Measurements from ENCODE around the gene MUS81. TPM values are rescaled to one million over a fixed set of nuclear protein-coding genes. Genes with fewer than 3 reads are reported as not detected.

Gene MUS81
- polyA plus RNA-seq, 2 of the 4 experiments (the other 2 are of a cell fraction) = 27.8 to 33.4 TPM

DNA sequence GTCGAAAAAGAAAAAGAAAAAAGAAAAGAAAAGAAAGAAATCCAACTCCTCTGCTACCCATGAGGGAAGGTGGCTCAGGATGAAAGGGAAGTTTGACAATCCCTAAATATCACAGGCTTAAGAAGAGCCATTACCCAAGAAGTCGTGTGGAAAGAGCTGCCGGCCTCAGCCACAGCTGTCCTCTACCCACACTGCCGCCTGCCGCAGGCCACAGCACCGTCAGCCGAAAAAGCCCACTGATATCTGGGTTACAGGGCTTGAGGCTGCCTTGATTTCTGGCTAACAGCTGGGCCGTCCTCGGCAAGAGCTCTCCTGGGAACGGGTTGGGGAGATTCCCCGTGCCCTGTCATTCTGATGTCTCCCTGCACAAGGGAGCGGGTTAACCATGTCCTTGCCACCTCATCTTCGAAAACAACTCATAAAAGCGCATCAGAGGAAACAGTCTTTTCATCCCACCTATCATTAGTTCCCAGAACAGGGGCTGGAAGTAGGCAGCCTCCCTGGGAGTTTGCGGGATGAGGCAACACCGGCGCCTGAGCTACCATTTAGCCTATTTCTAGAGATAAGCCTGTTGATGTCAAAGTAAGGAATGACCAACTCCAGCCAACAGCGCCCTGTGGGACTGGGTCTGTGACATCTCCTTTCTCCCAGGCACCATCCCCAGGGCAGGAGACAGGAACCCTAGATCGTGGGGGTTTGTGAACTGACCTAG lies 48.3 kb upstream of the MUS81 start:
- Histone ChIP-seq H3K27ac (no peak overlapping the region), H3K4me2 (no peak overlapping the region), H3K4me3 (no peak overlapping the region), H3K4me1 (peaks cover 1% of the 10 kb centered on the region; the same call in 1 of the 3 replicates), H3K9me3 (no peaks in the 10 kb centered on the region)
- ATAC-seq (no peak), DNase-seq (ENCODE audit: low read depth in 1 of 2, low spot score in 1 of 2) (no peak), FAIRE-seq (no peak)
- no peak for TF ChIP-seq ZC3H11A (IDR thresholded peaks at IDR 0.05)
- TF ChIP-seq CHD2 (IDR thresholded peaks at IDR 0.05; ENCODE audit: low read length, partially characterized antibody) = no peak
- TF ChIP-seq NR3C1 (IDR thresholded peaks at IDR 0.05) = no peak
- TF ChIP-seq MAFK (IDR thresholded peaks at IDR 0.05; ENCODE audit: partially characterized antibody) = no peak
- no peak for TF ChIP-seq JUN (IDR thresholded peaks at IDR 0.05)
- TF ChIP-seq RCOR1 (IDR thresholded peaks at IDR 0.05; ENCODE audit: low read depth, low read length) = no peak
- no peak for TF ChIP-seq ZNF302 (CRISPR knock-in tag; IDR thresholded peaks at IDR 0.05)
- TF ChIP-seq HDAC2 (IDR thresholded peaks at IDR 0.05) = no peak
- TF ChIP-seq, protein P1, sequence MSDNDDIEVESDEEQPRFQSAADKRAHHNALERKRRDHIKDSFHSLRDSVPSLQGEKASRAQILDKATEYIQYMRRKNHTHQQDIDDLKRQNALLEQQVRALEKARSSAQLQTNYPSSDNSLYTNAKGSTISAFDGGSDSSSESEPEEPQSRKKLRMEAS (IDR thresholded peaks at IDR 0.05) = no peak
- no peak for TF ChIP-seq FOSL2 (IDR thresholded peaks at IDR 0.05)
- TF ChIP-seq FOSL2 (CRISPR knock-in tag; IDR thresholded peaks at IDR 0.05) = no peak
- no peak for TF ChIP-seq FOXS1 (CRISPR knock-in tag; IDR thresholded peaks at IDR 0.05)
- TF ChIP-seq HOXA7 (CRISPR knock-in tag; IDR thresholded peaks at IDR 0.05) = no peak
- TF ChIP-seq, protein P2, sequence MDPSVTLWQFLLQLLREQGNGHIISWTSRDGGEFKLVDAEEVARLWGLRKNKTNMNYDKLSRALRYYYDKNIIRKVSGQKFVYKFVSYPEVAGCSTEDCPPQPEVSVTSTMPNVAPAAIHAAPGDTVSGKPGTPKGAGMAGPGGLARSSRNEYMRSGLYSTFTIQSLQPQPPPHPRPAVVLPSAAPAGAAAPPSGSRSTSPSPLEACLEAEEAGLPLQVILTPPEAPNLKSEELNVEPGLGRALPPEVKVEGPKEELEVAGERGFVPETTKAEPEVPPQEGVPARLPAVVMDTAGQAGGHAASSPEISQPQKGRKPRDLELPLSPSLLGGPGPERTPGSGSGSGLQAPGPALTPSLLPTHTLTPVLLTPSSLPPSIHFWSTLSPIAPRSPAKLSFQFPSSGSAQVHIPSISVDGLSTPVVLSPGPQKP (IDR thresholded peaks at IDR 0.05; ENCODE audit: low read depth, low read length) = no peak
- no peak for TF ChIP-seq MAZ (IDR thresholded peaks at IDR 0.05; ENCODE audit: borderline replicate concordance, low read depth, low read length)
- ChIA-PET POLR2A (interaction anchor here (0.5 kb wide), 1 partner anchor 76 kb away, joined by 4 read pairs; the partner anchor contains the start of gene FIBP), CTCF (interaction anchor here (0.7 to 14.1 kb wide), 5 partner anchors 27 to 101 kb away, joined by 3 to 222 read pairs (median 3); partner anchors contain the start of genes AP5B1 and KAT5)
- WGBS (ENCODE audit: missing lambda C conversion rate) = 71% methylated on average over 19 of the region's 19 CpGs

DNA sequence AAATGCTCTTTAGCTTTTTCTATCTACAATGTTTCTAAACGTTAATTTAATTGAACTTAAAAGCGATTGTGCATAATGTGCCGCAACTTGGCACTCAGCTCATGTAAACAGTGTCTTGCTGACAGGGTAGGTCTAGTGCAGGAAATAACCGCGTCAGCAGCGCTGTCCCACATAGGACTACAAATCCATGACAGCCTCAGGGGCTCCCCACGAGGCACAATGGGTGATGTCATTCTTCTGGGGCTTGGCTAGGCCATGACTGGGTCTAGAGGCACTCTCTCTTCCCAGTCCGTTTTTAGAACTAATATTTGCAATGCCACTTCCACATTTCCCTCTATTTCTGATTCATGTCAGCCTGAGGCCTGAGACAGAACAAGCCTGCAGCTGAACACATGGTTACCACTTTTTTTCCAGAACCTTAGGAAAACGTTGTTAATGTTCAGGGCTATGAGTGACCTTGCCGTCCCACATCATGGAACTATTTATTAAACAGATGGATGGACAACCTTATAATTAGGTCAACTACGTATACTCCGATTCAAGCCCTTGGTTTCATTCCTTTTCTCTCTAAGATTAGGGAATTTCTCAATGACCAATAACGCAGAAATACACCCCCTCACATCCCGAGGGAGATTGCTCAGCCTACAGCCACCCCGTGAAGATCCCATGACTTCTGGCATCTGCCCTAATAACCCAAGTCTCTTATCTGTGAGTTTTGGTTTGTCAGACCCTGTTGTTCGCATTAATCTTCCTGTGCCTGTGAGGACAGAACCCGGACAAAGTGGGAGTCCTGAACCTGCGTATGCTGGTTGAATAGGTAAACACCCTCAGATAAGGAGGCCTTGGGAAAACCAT lies 45.9 kb upstream of the MUS81 start:
- no peak overlapping the region for H3K27ac ChIP-seq
- DNase-seq (ENCODE audit: low read depth in 1 of 2, low spot score in 1 of 2) = no peak
- no peaks in the 10 kb centered on the region for H3K9me3 ChIP-seq
- ChIA-PET POLR2A (no interaction called here), CTCF (interaction anchor here (9.9 to 14.1 kb wide), 2 partner anchors 36 to 104 kb away, joined by 132 to 222 read pairs; partner anchors contain the start of genes AP5B1 and KAT5)
- no peak for TF ChIP-seq TP53 (CRISPR knock-in tag; IDR thresholded peaks at IDR 0.05)
- no peak for TF ChIP-seq FOSL2 (IDR thresholded peaks at IDR 0.05)
- no peak for TF ChIP-seq FOSL2 (CRISPR knock-in tag; IDR thresholded peaks at IDR 0.05)
- no peak for TF ChIP-seq JUNB (IDR thresholded peaks at IDR 0.05)
- no peak for TF ChIP-seq NFE2L2 (conservative IDR thresholded peaks at IDR 0.05; ENCODE audit: low read length)
- H3K4me1 ChIP-seq = peaks cover 6% of the 10 kb centered on the region; the same call in 1 of the 3 replicates
- no peak for ATAC-seq
- no peak for FAIRE-seq
- no peak overlapping the region for H3K4me3 ChIP-seq
- no peak overlapping the region for H3K4me2 ChIP-seq
- WGBS (ENCODE audit: missing lambda C conversion rate) = 74% methylated on average over 18 of the region's 18 CpGs

DNA sequence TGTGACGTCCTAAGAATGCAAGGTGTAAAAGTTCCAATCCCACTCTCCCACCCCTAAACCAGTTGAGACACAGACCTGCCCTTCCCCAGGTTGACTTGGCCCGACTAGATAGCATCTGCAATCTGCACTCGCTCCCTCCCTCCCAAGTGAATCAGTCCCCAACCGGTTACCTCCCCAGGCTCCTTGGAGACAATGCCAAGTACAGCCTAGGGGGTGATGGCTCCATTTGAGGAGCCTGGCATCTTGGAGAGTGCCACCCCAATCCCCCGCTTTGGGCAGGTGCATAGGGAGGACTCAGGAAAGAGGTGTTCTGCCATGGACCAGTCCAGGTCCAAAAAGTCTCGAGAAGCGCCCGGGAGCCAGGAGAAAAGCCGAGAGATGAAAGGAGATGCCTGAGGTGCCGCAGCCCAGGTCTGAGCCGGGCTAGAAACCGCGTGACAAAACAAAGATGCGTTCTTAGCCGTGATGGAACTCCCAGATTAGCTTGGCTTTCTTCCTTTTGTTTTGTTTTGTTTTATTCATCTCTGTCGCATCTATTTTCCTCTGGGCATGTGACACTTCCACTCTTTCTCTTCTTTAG lies 45.2 kb upstream of the MUS81 start:
- H3K9me3 ChIP-seq = no peaks in the 10 kb centered on the region
- TF ChIP-seq FOSL2 (IDR thresholded peaks at IDR 0.05) (no peak), FOSL2 (CRISPR knock-in tag; IDR thresholded peaks at IDR 0.05) (no peak), TP53 (CRISPR knock-in tag; IDR thresholded peaks at IDR 0.05) (no peak), RFX5 (IDR thresholded peaks at IDR 0.05) (no peak), EHF (CRISPR knock-in tag; IDR thresholded peaks at IDR 0.05) (no peak), SREBF2 (IDR thresholded peaks at IDR 0.05) (no peak), BHLHE40 (IDR thresholded peaks at IDR 0.05; ENCODE audit: low read depth, low read length) (no peak)
- TF ChIP-seq, protein P3, sequence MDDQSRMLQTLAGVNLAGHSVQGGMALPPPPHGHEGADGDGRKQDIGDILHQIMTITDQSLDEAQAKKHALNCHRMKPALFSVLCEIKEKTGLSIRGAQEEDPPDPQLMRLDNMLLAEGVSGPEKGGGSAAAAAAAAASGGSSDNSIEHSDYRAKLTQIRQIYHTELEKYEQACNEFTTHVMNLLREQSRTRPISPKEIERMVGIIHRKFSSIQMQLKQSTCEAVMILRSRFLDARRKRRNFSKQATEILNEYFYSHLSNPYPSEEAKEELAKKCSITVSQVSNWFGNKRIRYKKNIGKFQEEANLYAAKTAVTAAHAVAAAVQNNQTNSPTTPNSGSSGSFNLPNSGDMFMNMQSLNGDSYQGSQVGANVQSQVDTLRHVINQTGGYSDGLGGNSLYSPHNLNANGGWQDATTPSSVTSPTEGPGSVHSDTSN (IDR thresholded peaks at IDR 0.05) = no peak
- TF ChIP-seq, protein P4, sequence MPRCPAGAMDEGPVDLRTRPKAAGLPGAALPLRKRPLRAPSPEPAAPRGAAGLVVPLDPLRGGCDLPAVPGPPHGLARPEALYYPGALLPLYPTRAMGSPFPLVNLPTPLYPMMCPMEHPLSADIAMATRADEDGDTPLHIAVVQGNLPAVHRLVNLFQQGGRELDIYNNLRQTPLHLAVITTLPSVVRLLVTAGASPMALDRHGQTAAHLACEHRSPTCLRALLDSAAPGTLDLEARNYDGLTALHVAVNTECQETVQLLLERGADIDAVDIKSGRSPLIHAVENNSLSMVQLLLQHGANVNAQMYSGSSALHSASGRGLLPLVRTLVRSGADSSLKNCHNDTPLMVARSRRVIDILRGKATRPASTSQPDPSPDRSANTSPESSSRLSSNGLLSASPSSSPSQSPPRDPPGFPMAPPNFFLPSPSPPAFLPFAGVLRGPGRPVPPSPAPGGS (IDR thresholded peaks at IDR 0.05) = no peak
- FAIRE-seq (no peak), DNase-seq (ENCODE audit: low read depth in 1 of 2, low spot score in 1 of 2) (no peak), ATAC-seq (no peak)
- WGBS (ENCODE audit: missing lambda C conversion rate) = 93% methylated on average over 16 of the region's 16 CpGs
- H3K4me3 ChIP-seq = no peak overlapping the region
- ChIA-PET CTCF (interaction anchor here (1.3 to 14.1 kb wide), 3 partner anchors 16 to 104 kb away, joined by 3 to 222 read pairs (median 132); partner anchors contain the start of genes AP5B1 and KAT5), POLR2A (no interaction called here)
- H3K4me2 ChIP-seq = no peak overlapping the region
- H3K27ac ChIP-seq = no peak overlapping the region
- peaks cover 6% of the 10 kb centered on the region; the same call in 1 of the 3 replicates for H3K4me1 ChIP-seq
